Naive B cell (primary cell): Measurements from ENCODE around the gene HEXIM1. TPM values are rescaled to one million over a fixed set of nuclear protein-coding genes. Genes with fewer than 3 reads are reported as not detected.

Source experiments
- ATAC-seq, 2 donors: fragments of 150-1000 bp; cut with Tn5 transposase; 2 replicates each; pipeline ENCODE4 v1.10.0; 2021; ENCODE audit warnings: low read depth in 2 of 2, mild to moderate bottlenecking in 2 of 2, moderate library complexity in 2 of 2
- DNase-seq: peaks from one replicate; pipeline ENCODE4 v3.0.0; 2022
- H3K27ac Mint-ChIP-seq, 6 donors: one replicate each; pipeline ENCODE4 v1.8.0; 2020 to 2022; ENCODE audit warnings: mild to moderate bottlenecking in 6 of 6, mixed read lengths in 6 of 6, moderate library complexity in 5 of 6, inconsistent platforms in 2 of 6
- H3K27me3 Mint-ChIP-seq, 3 donors: one replicate each; pipeline ENCODE4 v1.8.0; 2021 to 2022; ENCODE audit warnings: mixed read lengths in 3 of 3, mild to moderate bottlenecking in 1 of 3
- H3K36me3 Mint-ChIP-seq, 2 donors: one replicate each; pipeline ENCODE4 v1.8.0; 2020 to 2022; ENCODE audit warnings: mixed read lengths in 2 of 2, inconsistent platforms in 1 of 2, mild to moderate bottlenecking in 1 of 2
- H3K4me1 Mint-ChIP-seq, 3 donors: one replicate each; pipeline ENCODE4 v1.8.0; 2020 to 2022; ENCODE audit warnings: mixed read lengths in 3 of 3, inconsistent platforms in 1 of 3, mild to moderate bottlenecking in 1 of 3, moderate library complexity in 1 of 3
- H3K4me3 Mint-ChIP-seq, 8 donors: one replicate each; pipeline ENCODE4 v1.8.0; 2020 to 2022; ENCODE audit warnings: mild to moderate bottlenecking in 8 of 8, mixed read lengths in 8 of 8, moderate library complexity in 8 of 8, inconsistent platforms in 2 of 8
- H3K9me3 Mint-ChIP-seq, 7 donors: one replicate each; pipeline ENCODE4 v1.8.0; 2020 to 2022; ENCODE audit warnings: mixed read lengths in 7 of 7, mild to moderate bottlenecking in 5 of 7, inconsistent platforms in 2 of 7, moderate library complexity in 1 of 7
- polyA plus RNA-seq, 6 donors: library from polyadenylated mRNA; unstranded; fragments of 300-500 nt; fragmentation: Illumina TruSeq; gene quantifications; one replicate each; pipeline ENCODE4 v1.2.3, GENCODE V29; 2021; ENCODE audit warnings: low read depth in 6 of 6

HEXIM1 gene
- polyA plus RNA-seq, 6 donors from 2014 or later, result 3.2 to 5.3 (median 4.1) TPM

GRCh38 chr17:45128989-45129388 lies 19.3 kb upstream of the HEXIM1 start:
- ATAC-seq (no peak), DNase-seq (no peak)
- Mint-ChIP-seq H3K4me3 (peak overlapping the region in 1 of 8 donors; percentile 49), H3K36me3 (no peaks in the 10 kb centered on the region), H3K27me3 (peaks cover 3 to 15% (median 11%) of the 10 kb centered on the region in 3 donors), H3K4me1 (peaks cover 0 to 11% (median 4%) of the 10 kb centered on the region in 3 donors), H3K9me3 (no peaks in the 10 kb centered on the region), H3K27ac (peak overlapping the region in 1 of 6 donors; percentile 76)

- peak overlapping the region in 1 of 6 donors; percentile 76 for H3K27ac Mint-ChIP-seq
These were observed 18.8 kb upstream of the HEXIM1 start for GRCh38 chr17:45129426-45129939.

GRCh38 chr17:45129940-45130680 lies 18.2 kb upstream of the HEXIM1 start:
- Mint-ChIP-seq H3K4me3 (peak overlapping the region in 6 of 8 donors; percentile 2 to 80 (median 39)), H3K4me1 (peaks cover 0 to 15% (median 4%) of the 10 kb centered on the region in 3 donors), H3K27ac (peak overlapping the region in 1 of 6 donors; percentile 72), H3K27me3 (peaks cover 3 to 15% (median 11%) of the 10 kb centered on the region in 3 donors), H3K36me3 (no peaks in the 10 kb centered on the region), H3K9me3 (no peaks in the 10 kb centered on the region)
- DNase-seq (no peak), ATAC-seq (no peak)

More at GRCh38 chr17:45129426-45129939, 18.8 kb upstream of the HEXIM1 start:
- no peaks in the 10 kb centered on the region for H3K36me3 Mint-ChIP-seq
- DNase-seq (no peak), ATAC-seq (no peak)
- peak overlapping the region in 1 of 8 donors; percentile 49 for H3K4me3 Mint-ChIP-seq
- peaks cover 3 to 15% (median 11%) of the 10 kb centered on the region in 3 donors for H3K27me3 Mint-ChIP-seq
- H3K9me3 Mint-ChIP-seq, result no peaks in the 10 kb centered on the region
- peaks cover 0 to 11% (median 4%) of the 10 kb centered on the region in 3 donors for H3K4me1 Mint-ChIP-seq

- Mint-ChIP-seq H3K36me3 (no peaks in the 10 kb centered on the region), H3K27me3 (peaks cover 3 to 15% (median 11%) of the 10 kb centered on the region in 3 donors), H3K9me3 (no peaks in the 10 kb centered on the region), H3K4me3 (peak overlapping the region; percentile 7 to 84 (median 80)), H3K27ac (peak overlapping the region in 2 of 6 donors; percentile 70 to 72), H3K4me1 (peaks cover 0 to 22% (median 6%) of the 10 kb centered on the region in 3 donors)
- ATAC-seq (no peak), DNase-seq (no peak)
These were observed 17.3 kb upstream of the HEXIM1 start for GRCh38 chr17:45130681-45131615.

- no peaks in the 10 kb centered on the region for H3K9me3 Mint-ChIP-seq
- ATAC-seq (no peak), DNase-seq (peak; percentile 43)
- H3K4me1 Mint-ChIP-seq, result peaks cover 7 to 30% (median 11%) of the 10 kb centered on the region in 3 donors
- peak overlapping the region in 2 of 6 donors; percentile 41 to 79 for H3K27ac Mint-ChIP-seq
- H3K36me3 Mint-ChIP-seq, result no peaks in the 10 kb centered on the region
- H3K27me3 Mint-ChIP-seq, result peaks cover 3 to 15% (median 11%) of the 10 kb centered on the region in 3 donors
- H3K4me3 Mint-ChIP-seq, result peak overlapping the region; percentile 47 to 90 (median 82)
These were observed 16.5 kb upstream of the HEXIM1 start for GRCh38 chr17:45131616-45132319.

GRCh38 chr17:45132320-45132571 lies 16.0 kb upstream of the HEXIM1 start, which contains the start of gene PLCD3:
PLCD3 (minus strand) TSS chr17:45132515; CDS start chr17:45132410, 105 bp downstream.
- ATAC-seq (peak in 1 of 2 donors; percentile 8), DNase-seq (no peak)
- Mint-ChIP-seq H3K36me3 (no peaks in the 10 kb centered on the region), H3K9me3 (no peaks in the 10 kb centered on the region), H3K27me3 (peaks cover 3 to 15% (median 11%) of the 10 kb centered on the region in 3 donors), H3K4me1 (peaks cover 7 to 31% (median 11%) of the 10 kb centered on the region in 3 donors), H3K27ac (peak within 1 kb of the TSS; percentile 78 to 97 (median 92)), H3K4me3 (peak within 1 kb of the TSS; percentile 83 to 97 (median 94))

- peaks cover 3 to 15% (median 11%) of the 10 kb centered on the region in 3 donors for H3K27me3 Mint-ChIP-seq
- DNase-seq (peak; percentile 73), ATAC-seq (peak; percentile 45 to 51)
- H3K27ac Mint-ChIP-seq, result peak overlapping the region; percentile 78 to 97 (median 92)
- H3K4me1 Mint-ChIP-seq, result peaks cover 7 to 32% (median 11%) of the 10 kb centered on the region in 3 donors
- H3K36me3 Mint-ChIP-seq, result no peaks in the 10 kb centered on the region
- H3K9me3 Mint-ChIP-seq, result no peaks in the 10 kb centered on the region
- H3K4me3 Mint-ChIP-seq, result peak overlapping the region; percentile 83 to 97 (median 94)
These were observed 15.5 kb upstream of the HEXIM1 start for GRCh38 chr17:45132572-45133463.

- Mint-ChIP-seq H3K27ac (peak within 1 kb of the TSS; percentile 47 to 93 (median 76)), H3K27me3 (peaks cover 3 to 11% (median 8%) of the 10 kb centered on the region in 3 donors), H3K4me3 (peak within 1 kb of the TSS; percentile 84 to 95 (median 94)), H3K4me1 (peaks cover 7 to 35% (median 11%) of the 10 kb centered on the region in 3 donors), H3K9me3 (no peaks in the 10 kb centered on the region), H3K36me3 (no peaks in the 10 kb centered on the region)
- ATAC-seq (peak; percentile 84 to 85), DNase-seq (peak; percentile 98)
These were observed 12.9 kb upstream of the HEXIM1 start, which contains the start of gene ACBD4 for GRCh38 chr17:45135192-45135977. ACBD4 (plus strand) TSS chr17:45135687; CDS start chr17:45136145, 458 bp downstream.

- no peaks in the 10 kb centered on the region for H3K9me3 Mint-ChIP-seq
- H3K36me3 Mint-ChIP-seq, result peaks cover 0 to 4% of the 10 kb centered on the region in 2 donors
- ATAC-seq (no peak), DNase-seq (no peak)
- peaks cover under 1 to 3% (median 3%) of the 10 kb centered on the region in 3 donors for H3K27me3 Mint-ChIP-seq
- peaks cover 7 to 34% (median 11%) of the 10 kb centered on the region in 3 donors for H3K4me1 Mint-ChIP-seq
- H3K4me3 Mint-ChIP-seq, result peak overlapping the region; percentile 84 to 95 (median 94)
- H3K27ac Mint-ChIP-seq, result peak overlapping the region in 5 of 6 donors; percentile 65 to 93 (median 81)
These were observed 12.1 kb upstream of the HEXIM1 start for GRCh38 chr17:45135978-45136791.

- Mint-ChIP-seq H3K36me3 (peaks cover 0 to 5% of the 10 kb centered on the region in 2 donors), H3K4me1 (peaks cover 7 to 31% (median 11%) of the 10 kb centered on the region in 3 donors), H3K9me3 (no peaks in the 10 kb centered on the region), H3K27ac (no peak overlapping the region), H3K4me3 (peak overlapping the region in 7 of 8 donors; percentile 84 to 95 (median 93)), H3K27me3 (no peaks in the 10 kb centered on the region)
- DNase-seq (no peak), ATAC-seq (no peak)
These were observed 11.3 kb upstream of the HEXIM1 start for GRCh38 chr17:45136846-45137560.
